DND-41 (cell line): ENCODE measurements around the gene EIF2S1.

Experiments
- ATAC-seq: fragments of 200-7000 bp; cut with Tn5 transposase; 3 replicates; pipeline ENCODE4 v1.9.1; 2021; ENCODE audit warnings: low read depth; ENCODE audit not compliant: insufficient read depth
- DNase-seq: peaks from one replicate; pipeline ENCODE4 v3.0.0-alpha.2; 2020
- H2AFZ ChIP-seq: 2 replicates; pipeline ENCODE4 v1.6.0; 2012; ENCODE audit warnings: low read depth, low read length
- H3K27ac ChIP-seq: 2 replicates; pipeline ENCODE4 v1.5.1; 2012; ENCODE audit warnings: low read length, inconsistent platforms
- H3K27me3 ChIP-seq: fragments of 200-600 bp; sonication (generic); 2 replicates; pipeline ENCODE4 v1.6.0; 2012; ENCODE audit warnings: low read length, mild to moderate bottlenecking, inconsistent platforms; ENCODE audit not compliant: insufficient read depth, poor library complexity
- H3K36me3 ChIP-seq: 2 replicates; pipeline ENCODE4 v1.5.1; 2012; ENCODE audit warnings: low read length, inconsistent platforms; ENCODE audit not compliant: insufficient read depth
- H3K4me1 ChIP-seq: 2 replicates; pipeline ENCODE4 v1.5.1; 2012; ENCODE audit warnings: mild to moderate bottlenecking, low read length; ENCODE audit not compliant: insufficient read depth
- H3K4me2 ChIP-seq: 2 replicates; pipeline ENCODE4 v1.6.0; 2012; ENCODE audit warnings: mild to moderate bottlenecking, moderate library complexity, low read length, inconsistent platforms; ENCODE audit not compliant: insufficient read depth
- H3K4me3 ChIP-seq, 2 experiments: fragments of 200-600 bp in 1 of 2; shearing (Covaris generic) in 1 of 2; 2 replicates each; pipeline ENCODE4 v1.5.1; 2012 to 2016; ENCODE audit warnings: inconsistent platforms in 2 of 2, low read length in 2 of 2, mild to moderate bottlenecking in 2 of 2, low read depth in 1 of 2, moderate library complexity in 1 of 2
- H3K79me2 ChIP-seq: 2 replicates; pipeline ENCODE4 v1.6.0; 2012; ENCODE audit warnings: low read length, inconsistent platforms; ENCODE audit not compliant: insufficient read depth
- H3K9ac ChIP-seq: 2 replicates; pipeline ENCODE4 v1.6.0; 2012; ENCODE audit warnings: low read depth, mild to moderate bottlenecking, inconsistent platforms, low read length, moderate library complexity
- H3K9me3 ChIP-seq: 2 replicates; pipeline ENCODE4 v1.5.1; 2012; ENCODE audit warnings: low read length, moderate library complexity, mild to moderate bottlenecking, inconsistent platforms; ENCODE audit not compliant: insufficient read depth, severe bottlenecking
- H4K20me1 ChIP-seq: 2 replicates; pipeline ENCODE4 v1.6.0; 2012; ENCODE audit warnings: low read length; ENCODE audit not compliant: insufficient read depth
- CTCF ChIP-seq: IDR thresholded peaks from 2 replicates; pipeline ENCODE4 v1.5.1; 2012; ENCODE audit warnings: borderline replicate concordance, low read length, moderate library complexity, mild to moderate bottlenecking; ENCODE audit not compliant: poor library complexity, severe bottlenecking; ENCODE audit errors: extremely low read depth
- EZH2 ChIP-seq: IDR thresholded peaks from 3 replicates; pipeline ENCODE4 v1.6.1; 2012; ENCODE audit warnings: borderline replicate concordance, low read depth, mild to moderate bottlenecking, moderate library complexity, low read length, inconsistent platforms; ENCODE audit not compliant: severe bottlenecking

The EIF2S1 gene

DNA sequence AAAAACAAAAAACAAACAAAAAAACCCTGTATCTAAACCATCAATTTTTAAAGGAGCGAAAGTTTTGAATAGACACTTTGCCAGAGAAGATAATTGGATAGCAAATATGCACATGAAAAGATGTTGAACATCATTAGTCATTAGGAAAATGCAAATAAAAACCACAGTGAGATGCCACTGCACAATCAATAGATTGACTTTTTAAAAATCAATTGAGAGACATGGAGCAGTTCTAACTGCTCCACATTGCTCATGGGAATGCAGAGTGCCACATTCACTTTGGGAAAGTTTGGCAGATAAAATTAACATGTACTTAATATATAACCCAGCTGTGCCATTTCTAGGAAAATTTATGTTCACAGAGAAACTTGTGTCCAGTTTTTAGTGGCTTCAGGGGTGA is 12.7 kb downstream of the EIF2S1 start:
- Histone ChIP-seq H3K79me2 (peaks cover 47% of the 10 kb centered on the region), H3K4me1 (no peaks in the 10 kb centered on the region), H3K9ac (no peak overlapping the region), H3K4me2 (no peak overlapping the region), H3K9me3 (no peaks in the 10 kb centered on the region), H3K36me3 (peaks cover 95% of the 10 kb centered on the region), H3K27me3 (no peaks in the 10 kb centered on the region), H2AFZ (no peak overlapping the region), H3K4me3 (no peak overlapping the region), H4K20me1 (peaks cover 13% of the 10 kb centered on the region; the same call in 1 of the 2 replicates), H3K27ac (no peak overlapping the region)
- no peak for ATAC-seq
- no peak for DNase-seq
- TF ChIP-seq EZH2 = no peak
- TF ChIP-seq CTCF = no peak

GRCh38 chr14:67373347-67373746 is 13.2 kb downstream of the EIF2S1 start:
- no peak for TF ChIP-seq EZH2
- TF ChIP-seq CTCF = no peak
- Histone ChIP-seq H3K9ac (no peak overlapping the region), H3K4me1 (no peaks in the 10 kb centered on the region), H3K9me3 (no peaks in the 10 kb centered on the region), H4K20me1 (peaks cover 9% of the 10 kb centered on the region; the same call in 1 of the 2 replicates), H3K36me3 (peaks cover 95% of the 10 kb centered on the region), H3K4me2 (no peak overlapping the region), H3K27ac (no peak overlapping the region), H3K27me3 (no peaks in the 10 kb centered on the region), H3K4me3 (no peak overlapping the region), H2AFZ (no peak overlapping the region), H3K79me2 (peaks cover 43% of the 10 kb centered on the region)
- no peak for DNase-seq
- no peak for ATAC-seq

DNA sequence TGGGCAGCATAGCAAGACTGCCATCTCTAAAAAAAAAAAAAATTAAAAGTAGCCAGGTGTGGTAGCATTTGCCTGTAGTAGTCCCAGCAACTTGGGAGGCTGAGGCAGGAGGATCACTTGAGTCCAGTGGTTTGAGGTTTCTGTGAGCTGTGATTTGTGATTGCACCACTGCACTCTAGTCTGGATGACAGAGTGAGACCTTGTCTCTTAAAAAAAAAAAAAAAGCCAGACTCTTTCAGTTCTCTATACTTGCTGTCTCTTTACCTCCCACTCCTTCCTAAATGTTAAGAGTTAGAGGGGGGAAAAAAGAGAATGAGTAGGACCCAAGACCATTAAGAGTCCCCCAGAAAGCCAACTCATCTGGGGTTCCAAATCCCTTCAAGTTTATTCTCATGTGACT is 17.8 kb downstream of the EIF2S1 start:
- Histone ChIP-seq H3K4me2 (no peak overlapping the region), H3K36me3 (peaks cover 96% of the 10 kb centered on the region), H3K27ac (no peak overlapping the region), H2AFZ (no peak overlapping the region), H3K4me1 (no peaks in the 10 kb centered on the region), H3K79me2 (peaks cover 13% of the 10 kb centered on the region), H3K9me3 (no peaks in the 10 kb centered on the region), H3K27me3 (no peaks in the 10 kb centered on the region), H4K20me1 (peaks cover 7% of the 10 kb centered on the region; the same call in 1 of the 2 replicates), H3K9ac (no peak overlapping the region), H3K4me3 (no peak overlapping the region)
- TF ChIP-seq EZH2 (no peak), CTCF (no peak)
- DNase-seq = no peak
- ATAC-seq = no peak

DNA sequence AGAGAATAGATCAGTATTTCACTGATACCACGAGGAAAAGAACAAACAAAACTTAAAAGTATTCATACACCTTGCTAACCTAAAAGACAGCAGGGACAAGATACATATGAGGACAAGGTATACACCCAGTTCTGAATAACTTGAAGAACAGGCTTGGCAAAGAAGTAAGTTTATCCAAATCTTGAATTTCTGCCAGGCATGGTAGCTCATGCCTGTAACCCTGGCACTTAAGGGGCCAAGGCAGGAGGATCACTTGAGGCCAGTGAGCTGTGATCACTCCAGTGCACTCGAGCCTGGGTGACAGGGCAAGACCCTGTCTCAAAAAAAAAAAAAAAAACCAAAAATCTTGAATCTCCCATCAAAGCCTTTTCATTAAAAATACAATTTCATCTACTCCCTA is 25.0 kb downstream of the EIF2S1 start:
- no peak for ATAC-seq
- H3K79me2 ChIP-seq = no peaks in the 10 kb centered on the region
- H3K9ac ChIP-seq = no peak overlapping the region
- H3K27ac ChIP-seq = no peak overlapping the region
- H2AFZ ChIP-seq = no peak overlapping the region
- no peak overlapping the region for H3K4me3 ChIP-seq
- H3K9me3 ChIP-seq = no peaks in the 10 kb centered on the region
- H3K4me2 ChIP-seq = no peak overlapping the region
- no peaks in the 10 kb centered on the region for H3K4me1 ChIP-seq
- no peaks in the 10 kb centered on the region for H4K20me1 ChIP-seq
- TF ChIP-seq CTCF = no peak
- TF ChIP-seq EZH2 = no peak
- H3K27me3 ChIP-seq = no peaks in the 10 kb centered on the region
- no peak for DNase-seq
- peaks cover 67% of the 10 kb centered on the region for H3K36me3 ChIP-seq
